CD4-positive, alpha-beta memory T cell (primary cell): Measurements from ENCODE around the gene CNTN1. TPM values are rescaled to one million over a fixed set of nuclear protein-coding genes. Genes with fewer than 3 reads are reported as not detected.
"Not testable (repeated sequence)": the region's sequence is repeated elsewhere in the genome, so short reads cannot be mapped to it uniquely, and the experiment has no call there.

Experiments
- CTCF ChIA-PET: fragments of 350-600 bp; sonication (Branson Sonifier 250); formaldehyde crosslinking; loops from one replicate; lab custom pipeline; 2021; ENCODE audit warnings: inconsistent platforms; ENCODE audit not compliant: partially characterized antibody; lab: Charles Lee
- POLR2A ChIA-PET: fragments of 350-600 bp; sonication (Branson Sonifier 250); formaldehyde crosslinking; loops from one replicate; lab custom pipeline; 2021; ENCODE audit not compliant: partially characterized antibody; lab: Charles Lee
- DNase-seq, 5 donors: peaks; one replicate each; pipeline versions ENCODE4 v3.0.0 to v3.0.0-alpha.2; 2020 to 2022; ENCODE audit warnings: mixed read lengths in 1 of 5
- H3K27ac ChIP-seq: one replicate; pipeline ENCODE4 v1.7.0; 2013; ENCODE audit warnings: low read depth, low read length
- H3K27me3 ChIP-seq: 2 replicates; pipeline ENCODE4 v1.7.0; 2013; ENCODE audit warnings: mild to moderate bottlenecking, low read length, moderate library complexity; ENCODE audit not compliant: insufficient read depth
- H3K36me3 ChIP-seq: 2 replicates; pipeline ENCODE4 v1.7.0; 2013; ENCODE audit warnings: mild to moderate bottlenecking, low read length, moderate library complexity; ENCODE audit not compliant: insufficient read depth
- H3K4me1 ChIP-seq: 2 replicates; pipeline ENCODE4 v1.7.0; 2013; ENCODE audit warnings: mild to moderate bottlenecking, low read length, moderate library complexity; ENCODE audit not compliant: insufficient read depth
- H3K4me3 ChIP-seq, 2 donors: one replicate each; pipeline ENCODE4 v1.7.0; 2013; ENCODE audit warnings: low read length in 2 of 2, mild to moderate bottlenecking in 1 of 2
- H3K9me3 ChIP-seq, 2 donors: one replicate each; pipeline ENCODE4 v1.7.0; 2013; ENCODE audit warnings: low read length in 2 of 2, control low read depth in 1 of 2; ENCODE audit not compliant: control insufficient read depth in 1 of 2
- H3K27ac Mint-ChIP-seq, 7 donors: one replicate each; pipeline ENCODE4 v1.8.0; 2020 to 2021; ENCODE audit warnings: mixed read lengths in 7 of 7, mild to moderate bottlenecking in 6 of 7, inconsistent platforms in 3 of 7, moderate library complexity in 3 of 7
- H3K27me3 Mint-ChIP-seq, 2 donors: one replicate each; pipeline ENCODE4 v1.8.0; 2020 to 2021; ENCODE audit warnings: mixed read lengths in 2 of 2
- H3K36me3 Mint-ChIP-seq, 2 donors: one replicate each; pipeline ENCODE4 v1.8.0; 2020 to 2021; ENCODE audit warnings: mixed read lengths in 2 of 2, inconsistent platforms in 1 of 2, mild to moderate bottlenecking in 1 of 2
- H3K4me1 Mint-ChIP-seq, 4 donors: one replicate each; pipeline ENCODE4 v1.8.0; 2020 to 2021; ENCODE audit warnings: mixed read lengths in 4 of 4, mild to moderate bottlenecking in 1 of 4
- H3K4me3 Mint-ChIP-seq, 8 donors: one replicate each; pipeline ENCODE4 v1.8.0; 2020 to 2021; ENCODE audit warnings: mixed read lengths in 8 of 8, mild to moderate bottlenecking in 7 of 8, moderate library complexity in 6 of 8, inconsistent platforms in 3 of 8
- H3K9me3 Mint-ChIP-seq, 8 donors: one replicate each; pipeline ENCODE4 v1.8.0; 2020 to 2021; ENCODE audit warnings: mixed read lengths in 8 of 8, mild to moderate bottlenecking in 5 of 8, inconsistent platforms in 3 of 8, moderate library complexity in 1 of 8
- intact Hi-C: fragments of 100-400 bp; cut with micrococcal nuclease; formaldehyde crosslinking; loops from one replicate; pipeline ENCODE4 v1.15.1; 2023
- polyA plus RNA-seq, 2 donors: library from polyadenylated mRNA; unstranded; fragments of 300-500 nt; fragmentation: Illumina TruSeq; gene quantifications; one replicate each; pipeline ENCODE4 v1.2.3, GENCODE V29; 2021
- total RNA-seq, 2 experiments: library from RNA; stranded (reverse); gene quantifications; one replicate each; pipeline ENCODE4 v1.2.3, GENCODE V29; 2021

The CNTN1 gene
- total and polyA plus RNA-seq, 4 experiments from 2014 or later: not detected

DNA sequence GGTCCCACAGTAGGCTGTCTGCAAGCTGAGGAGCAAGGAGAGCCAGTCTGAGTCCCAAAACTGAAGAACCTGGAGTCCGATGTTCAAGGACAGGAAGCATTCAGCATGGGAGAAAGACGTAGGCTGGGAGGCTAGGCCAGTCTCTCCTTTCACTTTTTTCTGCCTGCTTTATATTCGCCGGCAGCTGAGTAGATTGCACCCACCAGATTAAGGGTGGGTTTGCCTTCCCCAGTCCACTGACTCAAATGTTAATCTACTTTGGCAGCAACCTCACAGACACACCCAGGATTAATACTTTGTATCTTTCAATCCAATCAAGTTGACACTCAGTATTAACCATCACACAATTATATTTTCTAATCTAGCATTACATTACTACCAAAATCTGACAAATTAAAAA is 45.2 kb downstream of the CNTN1 start:
- intact Hi-C loops, H3K4me1 Mint-ChIP-seq, H3K9me3 Mint-ChIP-seq, H3K27me3 ChIP-seq, H3K36me3 ChIP-seq, POLR2A ChIA-PET, H3K36me3 Mint-ChIP-seq, H3K27me3 Mint-ChIP-seq, H3K4me1 ChIP-seq, H3K4me3 Mint-ChIP-seq, CTCF ChIA-PET, H3K27ac Mint-ChIP-seq, H3K27ac ChIP-seq, H3K4me3 ChIP-seq, H3K9me3 ChIP-seq, DNase-seq: not testable (repeated sequence)

DNA sequence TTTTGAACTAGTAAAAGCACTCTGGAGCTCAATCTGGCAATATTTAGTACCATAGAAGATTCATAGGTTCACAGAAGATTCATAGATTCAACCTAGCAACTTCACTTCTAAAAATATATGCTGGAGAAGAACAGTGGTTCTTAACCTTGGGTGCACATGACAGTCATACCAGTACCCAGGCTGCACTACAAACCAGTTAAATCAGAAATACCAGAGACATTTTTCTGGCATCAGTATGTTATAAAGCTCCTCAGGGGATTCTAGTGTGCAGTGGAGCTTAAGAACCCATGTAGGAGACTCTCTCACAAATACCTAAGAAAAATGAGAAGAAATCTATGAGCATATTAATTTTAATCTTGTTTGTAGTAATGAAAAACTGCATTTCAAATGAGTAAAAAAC is 46.6 kb downstream of the CNTN1 start:
- H3K9me3 Mint-ChIP-seq: peaks cover 0 to 7% (median 3%) of the 10 kb centered on the region in 8 donors
- H3K4me1 Mint-ChIP-seq: no peaks in the 10 kb centered on the region
- POLR2A ChIA-PET: no interaction called here
- H3K27ac Mint-ChIP-seq: no peak overlapping the region
- intact Hi-C loops: no loop called here
- CTCF ChIA-PET: no interaction called here
- Histone ChIP-seq H3K27ac (no peak overlapping the region), H3K4me3 (no peak overlapping the region), H3K27me3 (no peaks in the 10 kb centered on the region), H3K4me1 (no peaks in the 10 kb centered on the region), H3K36me3 (no peaks in the 10 kb centered on the region), H3K9me3 (no peaks in the 10 kb centered on the region)
- no peak for DNase-seq
- H3K27me3 Mint-ChIP-seq: no peaks in the 10 kb centered on the region
- H3K4me3 Mint-ChIP-seq: no peak overlapping the region
- H3K36me3 Mint-ChIP-seq: no peaks in the 10 kb centered on the region

DNA sequence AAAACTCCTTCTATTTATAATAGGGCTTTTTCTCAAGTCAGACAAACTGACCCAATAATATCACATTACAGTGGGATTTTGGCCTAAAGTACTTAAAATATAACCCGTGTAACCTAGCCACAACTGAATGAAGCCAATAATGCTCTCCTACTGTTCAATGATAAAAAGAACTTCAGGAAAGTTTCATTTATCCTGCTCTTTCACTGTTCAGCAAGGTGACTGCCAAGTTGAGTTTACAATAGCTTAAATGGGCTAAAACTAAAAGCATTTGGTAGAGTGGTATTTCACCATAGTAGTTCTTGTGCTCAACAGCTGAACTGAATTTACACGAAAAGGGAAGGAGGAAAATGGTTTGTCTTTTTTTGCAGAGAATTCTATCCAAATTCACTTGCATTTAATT is 49.8 kb downstream of the CNTN1 start:
- H3K27me3 Mint-ChIP-seq: no peaks in the 10 kb centered on the region
- Histone ChIP-seq H3K36me3 (no peaks in the 10 kb centered on the region), H3K4me1 (no peaks in the 10 kb centered on the region), H3K27me3 (no peaks in the 10 kb centered on the region), H3K9me3 (no peaks in the 10 kb centered on the region), H3K4me3 (no peak overlapping the region), H3K27ac (no peak overlapping the region)
- H3K9me3 Mint-ChIP-seq: peaks cover 0 to 8% (median 4%) of the 10 kb centered on the region in 8 donors
- H3K36me3 Mint-ChIP-seq: no peaks in the 10 kb centered on the region
- intact Hi-C loops: no loop called here
- H3K4me3 Mint-ChIP-seq: no peak overlapping the region
- H3K27ac Mint-ChIP-seq: no peak overlapping the region
- DNase-seq: no peak
- CTCF ChIA-PET: no interaction called here
- H3K4me1 Mint-ChIP-seq: no peaks in the 10 kb centered on the region
- POLR2A ChIA-PET: no interaction called here

DNA sequence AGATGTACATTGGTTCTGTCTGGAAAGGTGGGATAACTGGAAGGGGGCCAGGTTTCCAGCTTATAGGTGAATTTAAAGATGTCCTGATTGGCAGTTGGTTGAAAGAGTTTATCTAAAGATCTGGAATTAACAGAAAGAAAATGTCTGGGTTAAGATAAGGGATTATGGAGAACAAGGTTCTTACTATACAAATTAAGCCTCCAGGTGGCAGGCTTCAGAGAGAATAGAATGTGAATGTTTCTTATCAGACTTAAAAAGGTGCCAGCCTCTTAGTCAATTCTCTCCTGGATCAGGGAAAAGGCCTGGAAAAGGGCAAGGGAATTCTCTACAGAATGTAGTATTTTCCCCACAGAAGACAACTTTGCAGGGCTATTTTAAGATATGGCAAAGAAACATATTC is 53.1 kb downstream of the CNTN1 start:
- H3K4me3 Mint-ChIP-seq: no peak overlapping the region
- ChIA-PET POLR2A (no interaction called here), CTCF (no interaction called here)
- no peaks in the 10 kb centered on the region for H3K27me3 Mint-ChIP-seq
- intact Hi-C loops: no loop called here
- Histone ChIP-seq H3K4me1 (no peaks in the 10 kb centered on the region), H3K27me3 (no peaks in the 10 kb centered on the region), H3K36me3 (no peaks in the 10 kb centered on the region), H3K9me3 (no peaks in the 10 kb centered on the region), H3K27ac (no peak overlapping the region), H3K4me3 (no peak overlapping the region)
- no peak for DNase-seq
- H3K9me3 Mint-ChIP-seq: peaks cover 0 to 9% (median 5%) of the 10 kb centered on the region in 8 donors
- no peaks in the 10 kb centered on the region for H3K36me3 Mint-ChIP-seq
- no peaks in the 10 kb centered on the region for H3K4me1 Mint-ChIP-seq
- no peak overlapping the region for H3K27ac Mint-ChIP-seq

DNA sequence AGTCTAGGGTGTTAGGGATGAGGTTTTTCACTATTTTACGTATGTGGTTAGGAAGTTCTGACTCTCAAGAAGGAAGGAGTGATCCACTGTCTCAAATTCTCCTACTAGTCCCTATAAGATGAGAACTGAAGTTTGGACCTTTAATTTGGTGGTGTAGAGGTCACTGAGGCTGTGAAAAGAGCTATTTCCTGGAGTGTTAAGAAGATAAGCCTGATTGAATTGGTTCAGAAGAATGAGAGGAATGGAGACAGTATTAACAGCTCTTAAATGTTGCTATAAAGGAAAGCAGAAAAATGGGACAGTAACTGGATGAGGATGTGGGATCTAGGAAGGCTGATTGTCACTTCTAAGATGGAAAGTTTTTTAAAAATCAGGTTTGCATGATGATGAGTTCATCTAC is 57.6 kb downstream of the CNTN1 start:
- DNase-seq: no peak
- H3K27ac Mint-ChIP-seq: no peak overlapping the region
- H3K4me1 Mint-ChIP-seq: no peaks in the 10 kb centered on the region
- intact Hi-C loops: no loop called here
- no peak overlapping the region for H3K4me3 Mint-ChIP-seq
- H3K9me3 ChIP-seq: peaks cover 0 to 3% of the 10 kb centered on the region in 2 donors
- H3K27ac ChIP-seq: no peak overlapping the region
- POLR2A ChIA-PET: no interaction called here
- H3K36me3 Mint-ChIP-seq: no peaks in the 10 kb centered on the region
- H3K9me3 Mint-ChIP-seq: peaks cover 0 to 3% (median 2%) of the 10 kb centered on the region in 8 donors
- H3K4me1 ChIP-seq: no peaks in the 10 kb centered on the region
- H3K36me3 ChIP-seq: no peaks in the 10 kb centered on the region
- H3K27me3 Mint-ChIP-seq: no peaks in the 10 kb centered on the region
- no peaks in the 10 kb centered on the region for H3K27me3 ChIP-seq
- CTCF ChIA-PET: no interaction called here
- H3K4me3 ChIP-seq: no peak overlapping the region

DNA sequence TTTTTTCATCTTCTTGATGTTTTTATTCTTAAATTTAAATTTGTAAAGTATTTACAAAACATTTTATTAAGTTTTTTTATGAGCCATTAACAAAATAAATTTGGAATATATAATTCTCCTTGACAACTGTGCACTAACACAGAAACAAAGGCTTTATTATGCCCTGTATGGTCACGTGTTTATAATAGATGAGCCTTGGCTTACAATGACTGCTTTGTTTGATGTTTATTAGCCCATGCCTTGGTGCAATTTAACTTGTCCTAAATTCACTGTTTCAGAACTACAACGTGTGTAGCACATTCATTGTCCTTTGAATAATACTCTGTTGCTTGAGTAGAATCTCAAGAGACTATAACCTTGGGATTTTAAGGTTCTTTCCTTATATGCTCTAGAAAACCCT is 59.8 kb downstream of the CNTN1 start:
- no peaks in the 10 kb centered on the region for H3K4me1 ChIP-seq
- H3K4me1 Mint-ChIP-seq: no peaks in the 10 kb centered on the region
- H3K9me3 ChIP-seq: peaks cover 0 to 3% of the 10 kb centered on the region in 2 donors
- H3K27me3 ChIP-seq: no peaks in the 10 kb centered on the region
- no peaks in the 10 kb centered on the region for H3K36me3 ChIP-seq
- no peak overlapping the region for H3K27ac ChIP-seq
- H3K9me3 Mint-ChIP-seq: peaks cover 0 to 6% (median 2%) of the 10 kb centered on the region in 8 donors
- intact Hi-C loops: no loop called here
- H3K4me3 Mint-ChIP-seq: no peak overlapping the region
- no peak for DNase-seq
- no peak overlapping the region for H3K4me3 ChIP-seq
- H3K36me3 Mint-ChIP-seq: no peaks in the 10 kb centered on the region
- no peak overlapping the region for H3K27ac Mint-ChIP-seq
- ChIA-PET POLR2A (no interaction called here), CTCF (no interaction called here)
- no peaks in the 10 kb centered on the region for H3K27me3 Mint-ChIP-seq

DNA sequence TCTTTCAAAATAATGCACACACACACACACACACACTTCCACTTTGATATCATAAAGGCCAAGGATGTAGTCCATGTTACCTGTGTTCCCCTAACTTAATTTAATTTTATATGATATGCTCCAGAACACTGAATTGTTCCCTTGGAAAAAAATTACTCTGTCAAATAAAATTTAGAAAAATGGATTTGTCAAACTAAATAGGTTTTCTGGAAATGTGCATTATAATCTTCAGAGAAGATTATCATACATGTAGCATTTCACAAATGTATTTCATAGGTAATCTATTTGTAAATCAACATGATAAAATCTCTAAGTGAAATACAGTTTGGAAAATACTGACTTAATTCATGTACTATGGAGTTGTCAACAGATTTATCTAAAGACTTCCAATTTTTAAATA is 68.6 kb downstream of the CNTN1 start:
- no peaks in the 10 kb centered on the region for H3K27me3 Mint-ChIP-seq
- POLR2A ChIA-PET: no interaction called here
- no peaks in the 10 kb centered on the region for H3K36me3 Mint-ChIP-seq
- CTCF ChIA-PET: no interaction called here
- Histone ChIP-seq H3K9me3 (no peaks in the 10 kb centered on the region), H3K4me1 (no peaks in the 10 kb centered on the region), H3K36me3 (no peaks in the 10 kb centered on the region), H3K4me3 (no peak overlapping the region), H3K27ac (no peak overlapping the region), H3K27me3 (no peaks in the 10 kb centered on the region)
- DNase-seq: no peak
- H3K4me1 Mint-ChIP-seq: no peaks in the 10 kb centered on the region
- intact Hi-C loops: no loop called here
- H3K27ac Mint-ChIP-seq: no peak overlapping the region
- peaks cover 0 to 14% (median 2%) of the 10 kb centered on the region in 8 donors for H3K9me3 Mint-ChIP-seq
- H3K4me3 Mint-ChIP-seq: no peak overlapping the region

DNA sequence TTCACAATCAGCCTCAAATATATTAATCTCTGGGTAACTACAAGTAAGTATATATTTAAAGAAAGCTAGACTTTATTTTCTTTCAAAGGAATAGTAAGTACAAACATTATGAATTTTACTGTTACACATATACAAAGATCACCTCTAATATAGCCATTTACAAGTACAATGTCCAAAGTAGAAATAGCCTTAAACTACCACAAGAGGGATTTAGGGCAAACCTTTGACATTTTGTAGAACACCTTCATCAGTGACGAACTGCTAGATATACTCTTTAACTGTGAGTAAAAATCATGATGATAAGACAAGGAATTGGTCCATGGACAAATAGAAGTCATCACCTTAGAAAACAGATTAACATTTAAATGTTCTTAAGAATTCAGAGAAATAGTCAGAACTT is 69.8 kb downstream of the CNTN1 start:
- no peaks in the 10 kb centered on the region for H3K27me3 ChIP-seq
- no peak overlapping the region for H3K27ac ChIP-seq
- Mint-ChIP-seq H3K27ac (no peak overlapping the region), H3K36me3 (no peaks in the 10 kb centered on the region), H3K4me1 (no peaks in the 10 kb centered on the region), H3K27me3 (no peaks in the 10 kb centered on the region), H3K9me3 (peaks cover 0 to 11% (median 2%) of the 10 kb centered on the region in 8 donors), H3K4me3 (no peak overlapping the region)
- CTCF ChIA-PET: no interaction called here
- DNase-seq: no peak
- no peaks in the 10 kb centered on the region for H3K4me1 ChIP-seq
- no peak overlapping the region for H3K4me3 ChIP-seq
- intact Hi-C loops: no loop called here
- H3K9me3 ChIP-seq: no peaks in the 10 kb centered on the region
- POLR2A ChIA-PET: no interaction called here
- no peaks in the 10 kb centered on the region for H3K36me3 ChIP-seq
